Measurements from ENCODE around the gene NBPF11. TPM values are rescaled to one million over a fixed set of nuclear protein-coding genes. Genes with fewer than 3 reads are reported as not detected.
"Not testable (repeated sequence)": the region's sequence is repeated elsewhere in the genome, so short reads cannot be mapped to it uniquely, and the experiment has no call there.

The NBPF11 gene
- total and polyA plus RNA-seq, 2 donors (not counting 1 experiment from before 2014, with no cell fraction given) = 5.6 to 8.8 TPM

DNA sequence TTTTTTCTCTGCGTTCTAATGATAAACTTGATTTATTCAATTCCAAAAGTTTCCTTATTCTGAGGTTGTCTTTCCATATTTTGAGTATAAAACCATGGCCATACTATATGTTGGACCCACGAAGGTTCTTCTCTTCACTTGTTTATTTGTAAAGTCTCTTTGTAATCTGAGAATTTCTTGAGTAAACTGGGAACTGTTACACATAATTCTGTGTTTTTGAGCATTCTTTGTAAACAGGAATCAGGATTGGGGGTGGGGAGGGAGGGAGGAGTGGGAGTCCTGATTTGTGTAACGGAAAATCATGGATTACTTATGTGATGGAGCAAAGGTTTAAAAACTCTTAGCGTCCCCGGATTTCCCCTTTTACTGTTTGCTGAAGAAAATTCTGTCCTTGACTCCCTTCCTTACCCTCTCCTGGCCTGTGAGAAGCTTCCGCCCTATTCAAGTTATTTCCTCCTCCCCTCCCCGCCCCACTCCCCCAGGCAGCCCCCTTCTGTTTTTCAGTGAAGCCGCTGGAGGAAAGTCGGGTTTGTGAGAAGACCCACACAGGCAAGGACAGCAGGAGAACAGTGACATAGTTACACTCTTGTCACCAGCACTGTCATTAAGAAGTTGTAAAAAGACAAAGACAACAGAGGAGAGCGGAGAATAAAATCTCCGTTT lies 6.4 kb upstream of the NBPF11 start:
- Histone ChIP-seq H3K4me1 (ENCODE audit: control insufficient read depth, extremely low read depth, insufficient read depth, low read length) (no peaks in the 10 kb centered on the region), H3K36me3 (ENCODE audit: control insufficient read depth, insufficient read depth, low read length) (no peaks in the 10 kb centered on the region), H2AFZ (ENCODE audit: low read length) (no peak overlapping the region), H3K4me3 (replicated peaks in 1 of 4; ENCODE audit: control extremely low read depth in 1 of 4, insufficient read depth in 1 of 4, low read depth in 3 of 4, low read length in 4 of 4) (no peak overlapping the region), H3K27me3 (ENCODE audit: control insufficient read depth, insufficient read depth, low read length) (peaks cover 39% of the 10 kb centered on the region), H3K9me3 (ENCODE audit: control insufficient read depth, insufficient read depth, low read depth, low read length) (no peaks in the 10 kb centered on the region), H3K27ac (ENCODE audit: insufficient read depth, low read length) (no peak overlapping the region), H3K79me2 (ENCODE audit: control insufficient read depth, insufficient read depth, low read length) (no peaks in the 10 kb centered on the region), H4K20me1 (ENCODE audit: control insufficient read depth, extremely low read depth, insufficient read depth, low read length) (no peaks in the 10 kb centered on the region), H3K4me2 (ENCODE audit: extremely low read depth, insufficient read depth, low read length) (no peak overlapping the region), H3K9ac (ENCODE audit: insufficient read depth, low read length) (no peak overlapping the region)
- TF ChIP-seq, protein P1, sequence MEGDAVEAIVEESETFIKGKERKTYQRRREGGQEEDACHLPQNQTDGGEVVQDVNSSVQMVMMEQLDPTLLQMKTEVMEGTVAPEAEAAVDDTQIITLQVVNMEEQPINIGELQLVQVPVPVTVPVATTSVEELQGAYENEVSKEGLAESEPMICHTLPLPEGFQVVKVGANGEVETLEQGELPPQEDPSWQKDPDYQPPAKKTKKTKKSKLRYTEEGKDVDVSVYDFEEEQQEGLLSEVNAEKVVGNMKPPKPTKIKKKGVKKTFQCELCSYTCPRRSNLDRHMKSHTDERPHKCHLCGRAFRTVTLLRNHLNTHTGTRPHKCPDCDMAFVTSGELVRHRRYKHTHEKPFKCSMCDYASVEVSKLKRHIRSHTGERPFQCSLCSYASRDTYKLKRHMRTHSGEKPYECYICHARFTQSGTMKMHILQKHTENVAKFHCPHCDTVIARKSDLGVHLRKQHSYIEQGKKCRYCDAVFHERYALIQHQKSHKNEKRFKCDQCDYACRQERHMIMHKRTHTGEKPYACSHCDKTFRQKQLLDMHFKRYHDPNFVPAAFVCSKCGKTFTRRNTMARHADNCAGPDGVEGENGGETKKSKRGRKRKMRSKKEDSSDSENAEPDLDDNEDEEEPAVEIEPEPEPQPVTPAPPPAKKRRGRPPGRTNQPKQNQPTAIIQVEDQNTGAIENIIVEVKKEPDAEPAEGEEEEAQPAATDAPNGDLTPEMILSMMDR (conservative IDR thresholded peaks at IDR 0.05 in 1 of 2, IDR thresholded peaks at IDR 0.05 in 1 of 2; ENCODE audit: low read depth in 1 of 2, low read length in 2 of 2) = no peak
- peak; percentile 35 for TF ChIP-seq EZH2 (IDR thresholded peaks at IDR 0.05; ENCODE audit: low read length, missing control alignments)
- DNase-seq (ENCODE audit: low read depth in 2 of 2) = no peak

- H3K27me3 ChIP-seq (ENCODE audit: control insufficient read depth, insufficient read depth, low read length) = peaks cover 39% of the 10 kb centered on the region
- H3K9me3 ChIP-seq (ENCODE audit: control insufficient read depth, insufficient read depth, low read depth, low read length); H3K4me1 ChIP-seq (ENCODE audit: control insufficient read depth, extremely low read depth, insufficient read depth, low read length); H3K9ac ChIP-seq (ENCODE audit: insufficient read depth, low read length); H4K20me1 ChIP-seq (ENCODE audit: control insufficient read depth, extremely low read depth, insufficient read depth, low read length); H3K36me3 ChIP-seq (ENCODE audit: control insufficient read depth, insufficient read depth, low read length); DNase-seq (ENCODE audit: low read depth in 2 of 2); H3K79me2 ChIP-seq (ENCODE audit: control insufficient read depth, insufficient read depth, low read length); H3K4me3 ChIP-seq (replicated peaks in 1 of 4; ENCODE audit: control extremely low read depth in 1 of 4, insufficient read depth in 1 of 4, low read depth in 3 of 4, low read length in 4 of 4); H2AFZ ChIP-seq (ENCODE audit: low read length); H3K27ac ChIP-seq (ENCODE audit: insufficient read depth, low read length); H3K4me2 ChIP-seq (ENCODE audit: extremely low read depth, insufficient read depth, low read length): not testable (repeated sequence)
Observed at GRCh38 chr1:148157803-148158202, 5.7 kb upstream of the NBPF11 start.

DNA sequence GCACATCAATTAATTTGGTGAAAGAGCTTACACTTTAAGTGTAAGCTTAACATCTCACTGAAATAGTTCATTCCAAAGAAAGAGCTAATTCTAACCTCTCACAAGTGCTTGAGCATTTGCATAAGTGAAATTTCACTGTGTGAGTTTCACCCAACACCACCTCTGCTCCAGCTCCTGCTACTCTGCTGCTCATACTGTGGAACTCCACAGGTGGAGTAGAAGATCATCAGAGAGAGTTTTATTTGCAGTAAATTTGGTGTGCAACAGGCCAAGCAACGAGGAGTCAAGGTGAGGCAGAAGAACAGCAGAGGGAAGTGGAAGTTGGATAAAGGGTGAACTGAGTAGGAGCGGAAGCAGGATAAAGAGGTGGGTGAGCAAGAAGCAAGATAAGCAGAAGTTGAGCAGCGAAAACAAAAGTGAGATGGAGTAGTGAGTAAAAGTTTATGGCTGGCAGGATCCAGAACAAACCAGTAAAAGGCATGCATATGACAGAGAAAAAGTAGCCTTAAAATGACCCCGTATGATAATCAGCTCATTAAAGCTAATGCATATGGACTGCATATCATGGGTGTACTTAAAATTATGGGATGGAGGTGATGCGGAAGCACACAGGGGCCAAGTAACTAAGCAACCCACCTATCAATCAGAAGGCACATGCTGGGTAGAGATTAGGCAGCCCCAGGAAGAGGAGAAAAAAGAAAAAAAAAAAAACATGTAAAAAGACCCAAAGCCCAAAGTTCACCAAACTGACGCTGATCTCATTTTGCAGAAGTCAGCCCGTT lies 3.6 kb upstream of the NBPF11 start:
- not testable (repeated sequence) for H2AFZ ChIP-seq (ENCODE audit: low read length); H3K4me1 ChIP-seq (ENCODE audit: control insufficient read depth, extremely low read depth, insufficient read depth, low read length); H3K79me2 ChIP-seq (ENCODE audit: control insufficient read depth, insufficient read depth, low read length); H3K4me3 ChIP-seq (replicated peaks in 1 of 4; ENCODE audit: control extremely low read depth in 1 of 4, insufficient read depth in 1 of 4, low read depth in 3 of 4, low read length in 4 of 4); H4K20me1 ChIP-seq (ENCODE audit: control insufficient read depth, extremely low read depth, insufficient read depth, low read length); DNase-seq (ENCODE audit: low read depth in 2 of 2); H3K9me3 ChIP-seq (ENCODE audit: control insufficient read depth, insufficient read depth, low read depth, low read length); H3K4me2 ChIP-seq (ENCODE audit: extremely low read depth, insufficient read depth, low read length); H3K36me3 ChIP-seq (ENCODE audit: control insufficient read depth, insufficient read depth, low read length); H3K9ac ChIP-seq (ENCODE audit: insufficient read depth, low read length); H3K27ac ChIP-seq (ENCODE audit: insufficient read depth, low read length)
- peaks cover 23% of the 10 kb centered on the region for H3K27me3 ChIP-seq (ENCODE audit: control insufficient read depth, insufficient read depth, low read length)

DNA sequence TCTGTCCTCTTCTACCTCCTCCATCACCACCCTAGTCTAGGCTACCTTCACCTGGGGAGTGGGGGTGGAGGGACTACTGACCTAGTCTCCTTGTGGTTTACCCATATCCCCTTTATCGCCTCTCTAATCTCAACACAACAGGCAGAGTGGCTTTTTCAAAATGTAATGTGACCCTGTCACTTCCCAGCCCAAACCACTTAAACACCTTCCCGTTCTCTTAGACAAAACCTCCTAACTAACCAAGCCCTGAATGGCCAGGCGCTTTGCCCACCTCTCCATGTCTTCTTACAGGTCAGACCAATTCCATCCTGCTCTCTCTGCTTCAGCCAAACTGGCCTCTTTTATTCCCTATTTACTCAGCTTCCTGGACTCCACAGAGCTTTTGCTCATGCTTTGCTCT lies 714 bp upstream of the NBPF11 start:
- H3K9ac ChIP-seq (ENCODE audit: insufficient read depth, low read length); H3K79me2 ChIP-seq (ENCODE audit: control insufficient read depth, insufficient read depth, low read length); H3K4me3 ChIP-seq (replicated peaks in 1 of 4; ENCODE audit: control extremely low read depth in 1 of 4, insufficient read depth in 1 of 4, low read depth in 3 of 4, low read length in 4 of 4); H3K36me3 ChIP-seq (ENCODE audit: control insufficient read depth, insufficient read depth, low read length); H4K20me1 ChIP-seq (ENCODE audit: control insufficient read depth, extremely low read depth, insufficient read depth, low read length); H3K9me3 ChIP-seq (ENCODE audit: control insufficient read depth, insufficient read depth, low read depth, low read length); H3K4me1 ChIP-seq (ENCODE audit: control insufficient read depth, extremely low read depth, insufficient read depth, low read length); DNase-seq (ENCODE audit: low read depth in 2 of 2); H3K27me3 ChIP-seq (ENCODE audit: control insufficient read depth, insufficient read depth, low read length); H3K4me2 ChIP-seq (ENCODE audit: extremely low read depth, insufficient read depth, low read length); H3K27ac ChIP-seq (ENCODE audit: insufficient read depth, low read length); H2AFZ ChIP-seq (ENCODE audit: low read length): not testable (repeated sequence)

DNA sequence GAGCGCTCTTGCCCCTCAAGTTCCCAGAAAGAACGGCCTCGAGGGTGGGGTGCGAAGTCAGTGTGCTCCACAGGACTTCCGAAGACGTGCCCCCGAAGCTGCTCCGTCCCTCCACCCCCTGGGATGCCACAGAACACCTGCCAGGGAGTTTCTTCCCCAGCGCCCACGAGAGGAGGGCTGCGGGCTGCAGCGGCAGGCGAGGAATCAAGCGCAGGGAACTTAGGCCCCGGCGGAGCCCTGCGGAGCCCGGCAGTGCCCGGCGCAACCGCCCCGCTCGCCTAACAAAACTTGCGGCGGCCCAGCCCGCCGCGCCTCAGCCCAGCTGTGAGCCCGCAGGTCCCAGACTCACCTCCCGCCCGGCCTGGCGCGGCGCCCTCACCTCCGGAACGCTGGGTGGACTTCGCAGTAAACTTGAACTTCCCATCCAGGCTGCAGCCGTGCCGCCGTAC lies 686 bp downstream of the NBPF11 start:
- not testable (repeated sequence) for H3K27me3 ChIP-seq (ENCODE audit: control insufficient read depth, insufficient read depth, low read length); H3K36me3 ChIP-seq (ENCODE audit: control insufficient read depth, insufficient read depth, low read length); H4K20me1 ChIP-seq (ENCODE audit: control insufficient read depth, extremely low read depth, insufficient read depth, low read length); H2AFZ ChIP-seq (ENCODE audit: low read length); H3K79me2 ChIP-seq (ENCODE audit: control insufficient read depth, insufficient read depth, low read length); H3K4me1 ChIP-seq (ENCODE audit: control insufficient read depth, extremely low read depth, insufficient read depth, low read length); H3K9me3 ChIP-seq (ENCODE audit: control insufficient read depth, insufficient read depth, low read depth, low read length)
- peak overlapping the region; percentile 48 for H3K4me2 ChIP-seq (ENCODE audit: extremely low read depth, insufficient read depth, low read length)
- H3K9ac ChIP-seq (ENCODE audit: insufficient read depth, low read length) = peak overlapping the region; percentile 55
- peak; percentile 13 to 24 for DNase-seq (ENCODE audit: low read depth in 2 of 2)
- H3K27ac ChIP-seq (ENCODE audit: insufficient read depth, low read length) = peak overlapping the region; percentile 26
- peak overlapping the region; percentile 32 to 67 (median 54) for H3K4me3 ChIP-seq (replicated peaks in 1 of 4; ENCODE audit: control extremely low read depth in 1 of 4, insufficient read depth in 1 of 4, low read depth in 3 of 4, low read length in 4 of 4)

GRCh38 chr1:148150945-148151344 lies 1.1 kb downstream of the NBPF11 start:
- not testable (repeated sequence) for H3K4me1 ChIP-seq (ENCODE audit: control insufficient read depth, extremely low read depth, insufficient read depth, low read length); H4K20me1 ChIP-seq (ENCODE audit: control insufficient read depth, extremely low read depth, insufficient read depth, low read length); H3K27me3 ChIP-seq (ENCODE audit: control insufficient read depth, insufficient read depth, low read length); H3K36me3 ChIP-seq (ENCODE audit: control insufficient read depth, insufficient read depth, low read length); H3K79me2 ChIP-seq (ENCODE audit: control insufficient read depth, insufficient read depth, low read length); H2AFZ ChIP-seq (ENCODE audit: low read length); H3K9me3 ChIP-seq (ENCODE audit: control insufficient read depth, insufficient read depth, low read depth, low read length); H3K27ac ChIP-seq (ENCODE audit: insufficient read depth, low read length)
- peak overlapping the region; percentile 32 to 67 (median 54) for H3K4me3 ChIP-seq (replicated peaks in 1 of 4; ENCODE audit: control extremely low read depth in 1 of 4, insufficient read depth in 1 of 4, low read depth in 3 of 4, low read length in 4 of 4)
- peak overlapping the region; percentile 48 for H3K4me2 ChIP-seq (ENCODE audit: extremely low read depth, insufficient read depth, low read length)
- H3K9ac ChIP-seq (ENCODE audit: insufficient read depth, low read length) = peak overlapping the region; percentile 55
- peak; percentile 17 to 65 for DNase-seq (ENCODE audit: low read depth in 2 of 2)
